AML-193 (cell line): ENCODE measurements around the gene FUBP1.
A peak's percentile ranks its signal among the peaks of the same experiment; 100 is the strongest.
"Not testable (repeated sequence)": the region's sequence is repeated elsewhere in the genome, so short reads cannot be mapped to it uniquely, and the experiment has no call there.

Source experiments
- DNase-seq, 2 experiments: peaks; one replicate each; lab custom pipeline; 2025; lab: John Stamatoyannopoulos, UW

Gene FUBP1, protein sequence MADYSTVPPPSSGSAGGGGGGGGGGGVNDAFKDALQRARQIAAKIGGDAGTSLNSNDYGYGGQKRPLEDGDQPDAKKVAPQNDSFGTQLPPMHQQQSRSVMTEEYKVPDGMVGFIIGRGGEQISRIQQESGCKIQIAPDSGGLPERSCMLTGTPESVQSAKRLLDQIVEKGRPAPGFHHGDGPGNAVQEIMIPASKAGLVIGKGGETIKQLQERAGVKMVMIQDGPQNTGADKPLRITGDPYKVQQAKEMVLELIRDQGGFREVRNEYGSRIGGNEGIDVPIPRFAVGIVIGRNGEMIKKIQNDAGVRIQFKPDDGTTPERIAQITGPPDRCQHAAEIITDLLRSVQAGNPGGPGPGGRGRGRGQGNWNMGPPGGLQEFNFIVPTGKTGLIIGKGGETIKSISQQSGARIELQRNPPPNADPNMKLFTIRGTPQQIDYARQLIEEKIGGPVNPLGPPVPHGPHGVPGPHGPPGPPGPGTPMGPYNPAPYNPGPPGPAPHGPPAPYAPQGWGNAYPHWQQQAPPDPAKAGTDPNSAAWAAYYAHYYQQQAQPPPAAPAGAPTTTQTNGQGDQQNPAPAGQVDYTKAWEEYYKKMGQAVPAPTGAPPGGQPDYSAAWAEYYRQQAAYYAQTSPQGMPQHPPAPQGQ

GRCh38 chr1:77978969-77979876, at the start of gene FUBP1:
TSS of gene FUBP1 (minus strand) at chr1:77979072. CDS start at chr1:77979004, 68 bp downstream.
- DNase-seq = peak; percentile 98

DNA sequence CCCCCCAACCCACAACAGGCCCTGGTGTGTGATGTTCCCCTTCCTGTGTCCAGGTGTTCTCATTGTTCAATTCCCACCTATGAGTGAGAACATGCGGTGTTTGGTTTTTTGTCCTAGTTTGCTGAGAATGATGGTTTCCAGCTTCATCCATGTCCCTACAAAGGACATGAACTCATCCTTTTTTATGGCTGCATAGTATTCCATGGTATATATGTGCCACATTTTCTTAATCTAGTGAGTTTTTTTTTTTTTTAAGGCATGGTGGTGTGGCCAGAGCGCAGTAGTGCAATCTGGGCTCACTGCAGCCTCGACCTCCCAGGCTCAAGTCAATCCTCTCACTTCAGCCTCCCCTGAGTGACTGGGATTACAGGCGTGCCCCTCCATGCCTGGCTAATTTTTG, 42.3 kb upstream of the FUBP1 start:
- DNase-seq = not testable (repeated sequence)

- DNase-seq = no peak
These were observed 40.2 kb upstream of the FUBP1 start for GRCh38 chr1:78019024-78019423.

DNA sequence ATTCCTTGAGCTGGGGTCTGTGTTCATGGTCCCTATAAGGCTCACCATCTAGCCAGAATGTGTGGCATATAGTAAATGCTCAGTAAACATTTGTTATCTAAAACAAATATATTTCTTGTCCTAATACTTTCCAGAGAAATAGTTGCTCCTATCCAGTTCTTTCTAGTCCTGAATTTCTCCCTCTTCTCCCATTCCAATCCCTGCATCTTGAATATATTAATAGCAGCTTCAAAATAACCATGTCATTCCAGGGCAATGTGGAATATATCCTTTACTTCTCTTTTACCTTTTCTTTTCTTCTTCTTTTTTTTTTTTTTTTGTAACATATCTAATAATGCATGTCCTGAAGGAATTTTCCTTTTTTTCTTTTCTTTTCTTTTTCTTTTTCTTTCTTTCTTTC, 36.3 kb upstream of the FUBP1 start:
- DNase-seq = no peak

DNA sequence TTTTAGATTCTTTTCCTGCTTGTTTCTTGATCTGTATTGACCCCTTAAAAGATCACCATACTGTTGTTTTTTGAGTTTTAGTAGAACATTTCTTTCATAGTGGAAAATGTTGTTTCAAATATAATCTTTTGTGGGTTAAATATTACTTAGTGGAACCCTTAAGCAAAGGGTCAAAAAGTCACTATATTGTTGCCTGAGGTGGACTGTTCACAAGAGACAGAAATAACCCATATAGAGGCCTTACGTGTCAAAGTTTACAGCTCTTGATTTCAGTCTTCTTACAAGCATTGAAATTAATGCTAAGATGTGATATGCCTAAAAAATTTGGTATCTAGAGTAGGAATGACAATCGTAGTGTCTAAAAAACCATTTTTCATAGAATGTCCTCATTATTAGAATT, 32.2 kb upstream of the FUBP1 start:
- no peak for DNase-seq

GRCh38 chr1:78009836-78010235, 31.0 kb upstream of the FUBP1 start:
- DNase-seq = no peak

DNA sequence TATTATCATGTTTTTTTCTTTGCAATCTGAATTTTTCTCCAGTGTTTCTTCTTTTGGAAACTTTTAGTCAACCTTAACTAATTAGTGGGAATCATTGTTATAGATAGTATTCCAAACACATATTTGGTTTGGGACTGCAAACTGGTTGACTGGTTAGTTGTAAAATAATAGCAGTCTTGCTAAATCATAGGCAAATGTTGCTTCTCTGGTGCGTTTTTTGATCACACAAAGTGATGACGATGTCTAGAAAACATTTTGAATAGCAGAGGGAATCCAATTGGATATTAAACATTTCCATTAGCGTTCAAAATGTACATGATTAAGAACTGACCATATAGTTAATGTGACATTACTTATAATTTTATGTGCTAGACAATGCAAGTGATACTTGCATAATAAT, 30.4 kb upstream of the FUBP1 start:
- no peak for DNase-seq

DNA sequence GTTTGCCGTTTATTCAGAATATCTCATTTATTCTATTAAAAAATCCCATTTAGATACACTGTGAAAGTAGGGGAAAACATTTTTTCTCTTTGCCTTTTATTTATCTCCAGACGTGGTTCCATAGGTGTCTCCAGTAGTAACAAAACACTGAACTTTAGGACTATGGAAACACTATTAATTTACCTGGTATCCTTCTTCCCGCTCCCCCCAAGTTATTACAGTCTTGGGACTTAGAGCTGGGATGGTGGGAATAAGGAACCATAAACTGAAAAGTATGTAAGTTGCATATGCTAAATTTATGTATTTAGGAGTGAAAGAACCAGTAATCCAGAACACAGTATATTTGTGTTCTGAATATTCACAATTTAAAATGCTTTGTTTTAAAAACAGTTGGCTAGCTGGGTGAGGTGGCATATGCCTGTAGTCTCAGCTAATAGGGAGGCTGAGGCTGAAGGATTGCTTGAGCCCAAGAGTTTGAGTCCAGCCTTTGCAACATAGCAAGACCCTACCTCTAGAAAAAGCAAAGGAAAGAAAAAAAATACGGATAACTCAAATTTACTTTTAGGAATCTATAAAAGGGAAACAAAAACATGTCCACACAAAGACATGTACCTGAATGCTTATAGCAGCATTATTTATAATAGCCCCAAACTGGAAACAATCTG, 28.9 kb upstream of the FUBP1 start:
- no peak for DNase-seq

- no peak for DNase-seq
These were observed 27.6 kb upstream of the FUBP1 start for GRCh38 chr1:78006521-78006920.

DNA sequence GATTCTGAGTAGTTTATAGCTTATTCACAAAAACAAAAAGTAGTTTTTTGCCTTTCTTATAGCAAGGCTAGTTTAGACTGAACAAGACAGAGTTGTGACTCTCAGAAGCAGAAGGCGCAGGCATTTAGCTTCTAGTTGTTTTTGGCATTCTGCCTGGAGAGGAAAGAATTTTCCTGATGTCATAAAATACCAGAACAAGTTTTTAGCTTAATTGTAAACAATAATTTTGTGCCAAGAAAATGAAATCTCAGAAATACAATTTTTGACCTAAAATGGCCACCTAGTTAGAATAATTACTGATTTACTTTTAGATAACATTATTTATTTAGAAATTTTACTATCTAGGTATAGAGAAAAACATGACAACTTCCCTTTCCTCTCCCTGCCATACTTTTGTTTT, 26.9 kb upstream of the FUBP1 start:
- peak; percentile 35 to 36 for DNase-seq

DNA sequence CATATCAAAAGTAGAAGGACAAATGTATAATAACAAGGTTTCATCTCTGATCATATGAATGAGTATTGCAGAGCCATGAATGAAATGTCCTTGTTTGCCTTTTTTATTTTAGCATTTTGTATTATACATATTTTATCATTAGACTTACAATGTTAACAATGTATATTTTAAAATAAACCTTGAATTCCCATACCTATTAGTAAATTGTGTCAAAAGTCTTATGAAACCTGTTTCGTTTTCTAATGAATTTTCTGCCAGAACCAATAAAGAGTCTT, 26.5 kb upstream of the FUBP1 start:
- DNase-seq = no peak

DNA sequence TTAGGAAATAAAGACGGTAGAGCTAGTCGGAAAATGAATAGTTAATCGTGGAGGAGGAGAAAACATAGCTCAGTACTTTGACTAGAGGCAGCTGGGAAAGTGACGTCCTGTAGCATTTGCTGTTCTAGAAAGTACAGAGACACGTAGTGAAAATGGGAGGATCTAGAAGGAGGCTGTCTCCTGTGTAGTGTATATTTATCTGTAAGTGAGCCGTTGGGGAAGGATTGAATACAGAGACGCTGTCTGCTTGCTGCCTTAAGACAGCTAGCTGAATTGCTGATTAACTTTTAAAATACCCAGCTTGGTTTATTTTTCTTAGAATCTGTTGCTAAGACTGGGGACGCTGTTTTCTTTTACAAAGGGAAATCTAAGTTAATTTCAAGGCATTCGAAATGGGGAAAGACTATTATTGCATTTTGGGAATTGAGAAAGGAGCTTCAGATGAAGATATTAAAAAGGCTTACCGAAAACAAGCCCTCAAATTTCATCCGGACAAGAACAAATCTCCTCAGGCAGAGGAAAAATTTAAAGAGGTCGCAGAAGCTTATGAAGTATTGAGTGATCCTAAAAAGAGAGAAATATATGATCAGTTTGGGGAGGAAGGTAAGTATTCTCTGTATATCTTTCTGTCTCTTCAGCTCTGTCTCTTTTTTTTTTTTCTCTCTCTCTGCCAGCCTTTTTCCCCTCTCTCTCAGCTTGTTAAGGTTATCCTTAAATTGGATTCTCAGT, 26.0 kb upstream of the FUBP1 start, which contains the start of gene DNAJB4:
Gene DNAJB4, plus strand, starts transcription at position 221 of the 729 bp plus-strand sequence. Its CDS starts 172 bp downstream, at position 393.
- DNase-seq = peak; percentile 96 to 97

GRCh38 chr1:78003882-78004718, 25.2 kb upstream of the FUBP1 start:
- peak; percentile 75 to 81 for DNase-seq

GRCh38 chr1:78003070-78003746, 24.3 kb upstream of the FUBP1 start:
- peak; percentile 9 to 27 for DNase-seq

DNA sequence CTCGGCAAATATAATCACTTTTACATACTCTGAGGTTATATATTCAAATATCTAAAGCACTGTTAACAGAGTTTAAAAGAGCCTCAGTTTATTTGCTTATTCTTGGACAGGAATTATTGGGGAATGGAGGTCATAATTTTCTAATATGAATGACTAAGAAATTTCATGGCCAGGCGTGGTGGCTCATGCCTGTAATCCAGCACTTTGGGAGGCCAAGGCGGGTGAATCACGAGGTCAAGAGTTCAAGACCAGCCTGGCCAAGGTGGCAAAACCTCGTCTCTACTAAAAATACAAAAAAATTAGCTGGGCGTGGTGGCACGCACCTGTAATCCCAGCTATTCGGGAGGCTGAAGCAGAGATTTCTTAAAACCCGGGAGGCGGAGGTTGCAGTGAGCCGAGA, 21.7 kb upstream of the FUBP1 start:
- not testable (repeated sequence) for DNase-seq

GRCh38 chr1:77996734-77997133, 17.9 kb upstream of the FUBP1 start:
- no peak for DNase-seq

DNA sequence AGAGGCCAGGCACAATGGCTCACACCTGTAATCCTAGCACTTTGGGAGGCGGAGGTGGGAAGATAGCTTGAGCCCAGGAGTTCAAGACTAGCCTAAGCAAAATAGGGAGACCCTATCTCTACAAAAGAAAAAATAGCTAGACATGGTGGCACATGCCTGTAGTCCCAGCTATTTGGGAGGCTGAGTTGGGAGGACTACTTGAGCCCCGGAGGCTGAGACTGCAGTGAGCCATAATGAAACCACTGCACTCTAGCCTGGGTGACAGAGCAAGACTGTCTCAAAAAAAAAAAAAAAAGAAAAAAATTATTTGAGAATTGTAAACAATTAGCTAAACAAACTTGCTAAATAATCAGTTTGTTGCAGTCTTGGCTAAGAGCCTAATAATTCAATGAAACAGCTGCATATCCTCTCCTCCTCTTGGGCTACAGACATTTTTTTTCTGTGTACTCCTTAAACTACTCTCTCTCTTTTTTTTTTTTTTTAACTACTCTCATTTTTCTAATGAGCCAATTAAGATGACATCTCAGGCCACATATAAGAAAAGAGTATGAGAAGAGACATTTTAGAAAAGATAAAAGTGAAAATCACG, 15.3 kb upstream of the FUBP1 start:
- DNase-seq = no peak

- DNase-seq = no peak
These were observed 12.8 kb upstream of the FUBP1 start for GRCh38 chr1:77991638-77992037.

DNA sequence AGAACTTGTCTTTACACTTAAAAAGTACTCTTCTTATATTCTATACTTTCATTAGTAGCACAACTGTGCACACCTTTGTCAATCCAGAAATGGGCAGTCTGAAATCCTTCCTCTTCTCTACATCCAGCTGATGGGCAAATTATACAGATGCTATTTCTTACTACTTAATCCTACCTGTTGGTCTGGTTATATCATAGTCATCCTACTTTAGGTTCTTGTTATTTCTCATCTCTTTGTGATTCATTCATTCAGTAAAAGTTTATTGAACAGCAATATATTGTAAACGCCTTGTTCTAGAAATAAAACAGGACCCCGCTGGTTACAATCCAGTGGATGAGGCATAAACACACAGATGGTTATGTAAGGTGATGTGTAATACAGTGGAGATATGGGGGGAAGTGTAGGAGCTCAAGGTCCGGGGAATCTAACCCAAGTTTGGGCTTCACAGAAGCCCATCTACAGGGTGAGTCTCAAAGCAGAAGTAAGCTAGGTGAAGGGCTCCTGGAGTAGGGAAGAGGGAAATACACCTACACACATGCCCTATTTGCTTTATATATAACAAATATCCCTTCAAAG, 11.8 kb upstream of the FUBP1 start:
- DNase-seq = no peak
